Amniotic epithelial cell (primary cell): Measurements from ENCODE around the gene TULP4.

Experiments
- DNase-seq: peaks from one replicate; pipeline ENCODE4 v3.0.0-alpha.2; 2010; ENCODE audit warnings: low read depth

The TULP4 gene

GRCh38 chr6:158358450-158359077, 46.3 kb downstream of the TULP4 start:
- DNase-seq = no peak

GRCh38 chr6:158361068-158361467, 48.8 kb downstream of the TULP4 start:
- no peak for DNase-seq

GRCh38 chr6:158361961-158362669, 49.9 kb downstream of the TULP4 start:
- peak; percentile 13 for DNase-seq

GRCh38 chr6:158366363-158366762, 54.1 kb downstream of the TULP4 start:
- DNase-seq = no peak

GRCh38 chr6:158367816-158368215, 55.6 kb downstream of the TULP4 start:
- DNase-seq = no peak

- no peak for DNase-seq
Observed at GRCh38 chr6:158369241-158369640, 57.0 kb downstream of the TULP4 start.

- DNase-seq = no peak
Observed at GRCh38 chr6:158370805-158371204, 58.5 kb downstream of the TULP4 start.

GRCh38 chr6:158371261-158371660, 59.0 kb downstream of the TULP4 start:
- no peak for DNase-seq

GRCh38 chr6:158372574-158372973, 60.3 kb downstream of the TULP4 start:
- DNase-seq = no peak

GRCh38 chr6:158373214-158373613, 60.9 kb downstream of the TULP4 start:
- DNase-seq = no peak

- DNase-seq = peak; percentile 84
Observed at GRCh38 chr6:158374020-158374419, 61.8 kb downstream of the TULP4 start.

GRCh38 chr6:158376631-158377081, 64.4 kb downstream of the TULP4 start:
- no peak for DNase-seq

- peak; percentile 46 for DNase-seq
Observed at GRCh38 chr6:158377860-158378259, 65.6 kb downstream of the TULP4 start.

GRCh38 chr6:158379336-158379735, 67.1 kb downstream of the TULP4 start:
- DNase-seq = no peak

- no peak for DNase-seq
Observed at GRCh38 chr6:158381214-158381613, 68.9 kb downstream of the TULP4 start.

- DNase-seq = no peak
Observed at GRCh38 chr6:158382491-158382890, 70.2 kb downstream of the TULP4 start.

- DNase-seq = no peak
Observed at GRCh38 chr6:158383057-158383456, 70.8 kb downstream of the TULP4 start.

- DNase-seq = no peak
Observed at GRCh38 chr6:158383542-158383941, 71.3 kb downstream of the TULP4 start.

- no peak for DNase-seq
Observed at GRCh38 chr6:158384671-158385110, 72.4 kb downstream of the TULP4 start.

- no peak for DNase-seq
Observed at GRCh38 chr6:158387036-158387435, 74.8 kb downstream of the TULP4 start.

GRCh38 chr6:158387578-158387977, 75.3 kb downstream of the TULP4 start:
- no peak for DNase-seq

GRCh38 chr6:158388727-158389126, 76.5 kb downstream of the TULP4 start:
- no peak for DNase-seq

GRCh38 chr6:158389193-158389919, 77.1 kb downstream of the TULP4 start:
- DNase-seq = peak; percentile 19
